Measurements from ENCODE around the gene GABRB3.
A peak's percentile ranks its signal among the peaks of the same experiment; 100 is the strongest.

DNA sequence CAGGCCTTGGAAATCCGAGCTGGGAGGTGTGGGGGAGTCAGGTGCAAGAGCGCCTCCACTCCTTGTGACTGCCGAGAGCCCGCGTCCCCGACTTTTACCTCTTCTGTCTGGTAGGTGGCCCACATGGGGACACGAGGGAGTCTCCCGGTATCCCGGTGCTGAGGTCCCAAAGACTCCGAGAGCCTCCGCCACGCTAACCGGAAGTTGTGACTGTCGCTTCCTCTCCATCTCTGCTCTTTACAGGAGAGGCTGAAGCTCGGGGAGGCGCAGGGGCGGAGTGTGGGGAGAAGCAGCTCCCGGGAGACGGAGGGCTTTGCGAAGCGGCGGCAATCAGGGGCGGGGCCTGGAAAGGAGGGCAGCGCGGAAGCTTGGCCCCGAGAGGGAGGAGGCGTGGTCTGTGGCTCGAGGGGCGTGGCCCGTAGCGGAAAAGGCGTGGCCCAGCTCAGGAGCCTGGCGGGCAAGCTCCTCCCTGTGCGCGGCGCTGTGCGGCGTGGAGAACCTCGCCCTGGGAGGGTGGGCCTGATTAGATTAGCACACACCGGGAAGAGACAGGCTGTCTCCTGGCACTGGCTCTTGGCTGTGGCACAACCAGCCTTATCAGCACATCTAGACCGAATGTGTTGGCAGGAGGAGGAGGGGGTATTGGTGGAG is 143.9 kb downstream of the GABRB3 start:
- TF ChIP-seq, protein P1, sequence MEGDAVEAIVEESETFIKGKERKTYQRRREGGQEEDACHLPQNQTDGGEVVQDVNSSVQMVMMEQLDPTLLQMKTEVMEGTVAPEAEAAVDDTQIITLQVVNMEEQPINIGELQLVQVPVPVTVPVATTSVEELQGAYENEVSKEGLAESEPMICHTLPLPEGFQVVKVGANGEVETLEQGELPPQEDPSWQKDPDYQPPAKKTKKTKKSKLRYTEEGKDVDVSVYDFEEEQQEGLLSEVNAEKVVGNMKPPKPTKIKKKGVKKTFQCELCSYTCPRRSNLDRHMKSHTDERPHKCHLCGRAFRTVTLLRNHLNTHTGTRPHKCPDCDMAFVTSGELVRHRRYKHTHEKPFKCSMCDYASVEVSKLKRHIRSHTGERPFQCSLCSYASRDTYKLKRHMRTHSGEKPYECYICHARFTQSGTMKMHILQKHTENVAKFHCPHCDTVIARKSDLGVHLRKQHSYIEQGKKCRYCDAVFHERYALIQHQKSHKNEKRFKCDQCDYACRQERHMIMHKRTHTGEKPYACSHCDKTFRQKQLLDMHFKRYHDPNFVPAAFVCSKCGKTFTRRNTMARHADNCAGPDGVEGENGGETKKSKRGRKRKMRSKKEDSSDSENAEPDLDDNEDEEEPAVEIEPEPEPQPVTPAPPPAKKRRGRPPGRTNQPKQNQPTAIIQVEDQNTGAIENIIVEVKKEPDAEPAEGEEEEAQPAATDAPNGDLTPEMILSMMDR (IDR thresholded peaks at IDR 0.05), result peak; percentile 34; the same call in 1 of the 2 replicates
- no peak for TF ChIP-seq ZFX (IDR thresholded peaks at IDR 0.05; ENCODE audit: borderline replicate concordance)

Measured in 22Rv1 (cell line).